Measurements from ENCODE around the gene CDIPT.
"Not testable (repeated sequence)": the region's sequence is repeated elsewhere in the genome, so short reads cannot be mapped to it uniquely, and the experiment has no call there.

The CDIPT gene

DNA sequence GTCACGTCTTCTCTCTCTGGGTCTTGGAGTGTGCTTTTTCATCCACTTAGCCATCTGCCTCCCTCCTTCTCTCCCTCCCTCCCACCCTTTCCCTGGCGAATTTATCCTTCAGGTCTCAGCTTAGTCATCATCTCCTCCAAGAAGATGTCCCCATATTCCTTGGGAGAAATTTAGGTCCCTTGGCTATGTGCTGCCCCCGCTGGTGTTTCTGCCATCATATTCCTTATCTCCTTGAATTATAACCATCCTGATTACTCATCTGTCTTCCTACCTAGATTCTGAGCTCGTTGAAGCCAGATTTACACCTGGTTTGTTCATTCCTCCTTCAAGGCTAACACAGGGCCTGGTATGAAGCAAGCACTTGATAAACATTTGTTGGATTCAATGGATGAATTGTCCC, 31.3 kb upstream of the CDIPT start:
- no peak for DNase-seq

DNA sequence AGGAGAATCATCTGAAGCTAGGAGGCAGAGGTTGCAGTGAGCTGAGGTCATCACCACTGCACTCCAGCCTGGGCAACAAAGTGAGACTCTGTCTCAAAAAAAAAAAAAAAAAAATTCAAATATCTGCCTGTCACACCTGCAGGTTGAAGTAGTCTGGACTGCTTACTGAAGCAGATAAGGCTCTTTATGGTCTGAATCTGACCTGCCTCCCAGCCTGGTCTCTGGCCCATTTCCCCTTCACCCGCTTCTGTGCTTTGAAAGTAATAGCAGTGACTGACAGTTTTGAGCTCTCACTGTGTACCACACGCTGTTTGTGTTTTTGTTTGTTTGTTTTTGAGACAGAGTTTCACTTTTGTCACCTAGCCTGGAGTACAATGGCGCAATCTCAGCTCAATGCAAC, 30.5 kb upstream of the CDIPT start:
- DNase-seq = no peak

DNA sequence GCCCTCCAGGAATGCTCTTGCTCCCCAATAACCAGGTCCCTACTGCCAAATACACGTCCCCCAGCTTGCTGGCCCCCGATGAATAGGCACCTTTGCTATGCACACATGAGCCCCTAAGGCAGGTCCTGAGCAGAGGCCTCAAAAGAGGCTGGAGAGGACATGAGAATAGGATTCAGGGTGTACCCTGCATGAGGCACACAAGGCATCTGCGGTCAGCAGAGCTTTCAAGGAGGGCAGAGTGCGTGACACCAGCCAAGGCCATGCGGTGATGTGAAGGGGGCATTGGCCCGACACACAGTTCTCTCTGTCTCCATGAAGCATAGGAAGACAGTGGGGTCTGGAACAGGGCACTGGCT, 29.4 kb upstream of the CDIPT start:
- DNase-seq = no peak

DNA sequence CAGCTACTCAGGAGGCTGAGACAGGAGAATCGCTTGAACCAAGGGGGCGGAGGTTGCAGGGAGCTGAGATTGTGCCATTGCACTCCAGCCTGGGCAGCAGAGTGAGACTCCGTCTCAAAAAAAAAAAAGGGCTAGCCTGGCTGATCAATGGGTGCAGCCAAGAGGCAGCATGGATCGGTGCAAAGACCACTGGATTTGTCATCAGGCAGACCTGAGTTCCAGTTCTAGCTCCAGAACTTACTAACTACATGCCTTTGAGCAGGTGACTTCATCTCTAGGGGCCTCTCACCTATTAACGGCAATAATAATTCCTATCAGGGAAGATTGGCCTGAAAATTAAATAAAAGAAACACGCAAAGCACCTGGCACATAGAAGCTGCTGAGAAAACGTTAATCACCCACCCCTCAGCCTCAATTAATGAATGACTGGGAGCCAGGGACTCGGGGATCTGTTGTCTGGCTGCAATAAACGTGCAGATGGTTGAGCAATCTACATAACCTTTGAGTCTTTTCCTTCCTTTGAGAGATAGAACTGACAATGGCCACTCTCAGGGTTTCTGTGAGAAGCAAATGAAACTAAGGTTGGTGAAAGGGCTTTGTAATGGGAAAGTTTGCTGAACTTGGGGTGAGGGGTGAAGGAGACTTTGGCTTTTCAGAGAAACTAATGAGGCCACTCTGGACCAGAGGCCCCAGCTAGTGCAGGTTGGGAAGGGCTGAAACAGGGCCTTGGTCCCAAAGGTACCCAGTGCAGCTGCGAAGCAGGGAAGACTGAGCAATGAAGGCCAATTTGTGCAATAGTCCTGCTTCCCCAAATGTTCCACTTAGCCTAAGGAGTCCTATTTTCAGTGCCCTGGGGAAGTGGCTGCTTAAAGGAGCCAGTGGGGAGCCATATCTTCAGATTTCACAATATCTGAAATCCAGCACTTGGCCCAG, 28.8 kb upstream of the CDIPT start:
- DNase-seq = peak; percentile 10

DNA sequence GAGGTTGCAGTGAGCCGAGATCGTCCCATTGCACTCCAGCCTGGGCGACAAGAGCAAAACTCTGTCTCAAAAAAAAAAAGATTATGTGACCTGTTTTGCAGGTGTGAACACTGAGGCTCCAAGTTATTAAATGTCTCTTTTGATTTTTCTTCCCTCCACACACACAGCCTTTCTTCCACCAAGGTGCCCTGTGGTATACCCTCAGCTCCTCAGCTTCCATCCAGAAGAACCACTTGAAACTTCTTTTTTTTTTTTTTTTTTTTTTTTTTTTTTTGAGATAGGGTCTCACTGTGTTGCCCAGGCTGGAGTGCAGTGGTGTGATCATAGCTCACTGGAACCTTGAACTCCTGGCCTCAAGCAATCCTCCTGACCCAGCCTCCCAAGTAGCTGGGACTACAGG, 26.3 kb upstream of the CDIPT start:
- DNase-seq = not testable (repeated sequence)

DNA sequence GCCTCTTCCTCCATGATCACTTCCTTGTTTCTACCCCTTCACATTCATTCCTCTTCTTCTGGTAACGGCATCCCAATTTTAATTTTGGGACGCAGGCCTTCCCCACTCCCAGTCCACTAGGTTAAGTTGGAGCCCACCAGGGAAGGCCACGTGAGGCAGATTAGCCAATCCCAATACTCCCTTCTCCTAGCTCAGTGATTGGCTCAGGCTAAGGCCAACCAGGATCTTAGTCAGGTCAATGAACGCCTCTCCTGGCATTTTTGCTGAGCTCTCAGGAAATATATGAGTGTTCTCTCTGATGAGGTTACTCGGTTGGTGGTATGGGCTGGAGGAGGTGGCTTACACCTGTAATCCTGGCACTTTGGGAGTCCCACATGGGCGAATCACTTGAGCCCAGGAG, 21.0 kb upstream of the CDIPT start:
- no peak for DNase-seq

DNA sequence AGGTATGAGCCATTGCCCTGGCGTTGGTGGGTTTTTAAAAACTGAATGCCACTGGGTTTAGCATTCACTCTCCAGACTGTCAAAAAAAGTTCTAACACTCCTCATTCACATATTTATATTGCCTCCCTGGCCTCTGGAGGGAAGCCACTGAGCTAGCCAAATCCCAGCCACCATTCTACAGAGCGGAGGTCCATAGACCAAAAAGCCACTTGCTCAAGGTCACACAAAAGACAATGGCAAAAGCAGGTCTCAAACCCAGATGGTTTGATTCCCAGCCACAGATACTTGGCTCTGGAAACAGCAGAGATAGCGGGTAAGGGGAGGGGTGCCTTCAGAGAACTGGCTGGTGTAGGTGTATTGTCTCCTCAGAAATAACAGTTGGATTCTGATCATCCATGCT, 18.0 kb upstream of the CDIPT start:
- no peak for DNase-seq

DNA sequence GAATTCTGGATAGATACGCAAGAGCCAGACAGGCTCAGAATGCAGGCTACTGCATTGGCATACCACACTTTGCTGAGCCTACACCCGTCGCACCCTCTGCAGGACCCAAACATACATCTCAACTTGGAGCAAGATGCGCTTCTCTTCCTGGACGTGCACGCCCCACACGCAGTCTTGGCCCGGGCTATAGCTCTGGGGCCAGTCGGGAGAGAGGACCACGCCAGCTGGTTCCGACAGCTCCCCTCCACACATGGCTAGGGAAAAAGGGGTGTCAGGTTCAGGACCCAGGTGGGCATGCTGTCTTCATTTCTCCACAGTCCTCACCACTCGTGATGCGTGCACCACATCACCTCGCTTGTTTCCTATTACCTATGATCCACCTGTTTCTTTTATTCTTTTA, 15.1 kb upstream of the CDIPT start:
- DNase-seq = no peak

DNA sequence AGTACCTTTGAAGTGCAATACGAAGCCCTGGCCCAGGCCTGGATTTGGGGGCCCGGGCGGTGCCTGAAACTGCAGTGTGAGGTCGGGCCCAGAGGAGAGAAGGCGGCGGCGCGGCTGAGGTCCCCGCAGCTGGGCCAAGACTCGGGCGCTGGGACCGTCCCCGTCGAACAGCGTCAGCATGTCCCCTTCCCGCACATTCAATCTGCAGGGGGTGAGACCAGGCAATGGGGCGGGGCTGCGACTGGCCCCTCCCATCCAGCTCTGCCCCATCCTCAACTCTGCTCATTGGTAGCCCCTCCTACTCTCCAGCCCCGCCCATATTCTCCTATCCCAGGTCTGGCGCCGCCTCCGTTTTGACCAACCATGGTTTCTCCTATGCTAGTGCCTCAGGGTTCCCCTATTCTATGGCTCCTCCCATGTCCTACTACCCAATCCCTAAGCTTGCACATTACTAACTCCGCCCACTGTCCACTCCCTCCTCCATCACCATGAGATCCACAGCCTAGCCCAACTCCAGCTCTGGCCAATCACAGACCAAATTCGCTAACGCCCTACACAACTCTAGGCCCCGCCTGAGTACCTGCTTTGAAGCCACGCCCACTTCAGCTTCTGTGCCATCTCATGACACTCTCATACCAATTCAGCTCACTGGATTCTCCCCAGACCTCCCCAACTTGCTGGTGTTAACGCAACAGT, 14.4 kb upstream of the CDIPT start:
- DNase-seq = no peak

DNA sequence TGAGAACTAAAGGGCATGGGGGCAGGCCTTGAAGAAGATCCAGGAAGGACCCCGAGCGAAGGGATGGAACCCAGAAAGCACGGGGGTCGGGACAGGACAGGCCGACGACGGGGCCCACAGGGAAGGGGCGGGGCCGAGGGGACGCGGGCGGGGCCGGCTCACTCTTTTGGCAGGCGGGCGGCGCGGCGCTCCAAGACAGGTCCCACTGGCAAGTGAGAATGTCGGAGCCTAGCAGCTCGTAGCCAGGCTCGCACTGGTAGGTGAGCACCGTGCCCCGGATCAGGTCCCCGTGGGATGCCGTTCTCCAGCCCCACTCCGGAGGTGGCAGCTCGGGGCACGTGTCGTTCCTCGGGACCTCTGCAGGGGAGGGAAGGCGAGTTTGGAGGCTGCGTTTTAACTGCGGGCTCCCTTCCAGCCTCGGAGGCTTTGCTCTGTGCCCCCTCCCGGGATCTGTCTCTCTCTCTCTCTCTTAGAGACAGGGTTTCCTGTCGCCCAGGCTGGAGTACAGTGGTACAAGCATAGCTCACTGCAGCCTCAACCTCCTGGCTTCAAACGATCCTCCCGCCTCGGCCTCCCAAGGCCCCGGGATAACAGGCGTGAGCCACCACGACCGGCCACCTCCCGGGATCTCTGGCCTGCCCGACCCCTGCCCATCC, 13.7 kb upstream of the CDIPT start:
- no peak for DNase-seq

DNA sequence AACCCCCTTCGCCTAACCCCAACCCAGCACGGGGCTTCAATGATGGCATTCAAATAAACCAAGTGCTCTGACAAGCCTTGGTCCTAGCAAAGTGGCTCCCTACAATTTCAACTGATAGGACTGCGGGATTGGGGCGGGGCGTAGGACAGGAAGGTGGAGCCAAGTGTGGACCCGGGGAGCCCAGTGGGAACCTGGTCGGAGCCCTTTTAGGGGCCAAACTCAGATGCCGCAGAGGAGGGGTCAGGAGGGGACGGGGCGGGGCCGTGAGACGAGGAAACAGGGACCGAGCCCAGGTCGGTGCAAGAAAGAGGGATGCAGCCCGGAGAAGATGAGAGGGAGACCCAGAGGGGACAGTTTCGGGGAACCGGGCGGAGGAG, 13.2 kb upstream of the CDIPT start:
- DNase-seq = no peak

DNA sequence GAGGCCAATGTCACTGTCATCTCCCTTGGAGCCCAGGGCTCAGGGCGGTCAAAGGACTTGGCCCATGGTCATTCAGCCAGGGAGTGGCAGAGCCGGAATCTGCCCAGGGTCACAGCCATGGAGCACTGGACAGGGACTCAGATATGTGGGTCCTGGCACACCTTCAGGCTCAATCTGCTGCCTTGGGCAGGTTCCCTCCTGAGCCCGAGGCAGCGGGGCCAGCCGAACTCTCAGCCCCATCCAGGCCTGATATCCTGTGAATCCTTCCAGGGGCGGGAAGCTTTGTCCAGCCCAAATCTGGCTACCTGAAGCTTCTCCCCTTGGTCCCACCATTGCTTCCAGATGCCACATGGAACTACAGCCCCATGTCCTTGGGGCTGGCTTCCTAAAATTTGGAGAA, 12.2 kb upstream of the CDIPT start:
- no peak for DNase-seq

DNA sequence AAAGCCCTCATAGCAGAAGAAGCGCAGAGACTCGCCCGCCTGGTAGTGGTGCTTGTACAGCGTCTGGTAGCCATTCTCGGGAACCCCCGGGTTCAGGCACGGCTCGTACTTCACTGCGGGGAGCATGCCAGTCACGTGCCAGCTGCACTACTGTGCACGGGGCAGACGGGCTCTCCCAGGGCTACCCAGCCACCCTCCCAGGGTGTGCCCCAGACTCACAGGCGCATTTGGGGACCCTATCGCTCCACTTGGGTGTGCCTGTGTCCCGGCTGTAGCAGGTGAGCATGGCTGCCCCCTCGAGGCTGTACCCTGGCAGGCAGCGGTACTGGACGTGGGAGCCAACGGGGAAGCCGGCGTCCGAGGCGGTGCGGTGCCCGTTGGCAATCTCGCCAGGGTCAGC, 10.3 kb upstream of the CDIPT start:
- DNase-seq = no peak

DNA sequence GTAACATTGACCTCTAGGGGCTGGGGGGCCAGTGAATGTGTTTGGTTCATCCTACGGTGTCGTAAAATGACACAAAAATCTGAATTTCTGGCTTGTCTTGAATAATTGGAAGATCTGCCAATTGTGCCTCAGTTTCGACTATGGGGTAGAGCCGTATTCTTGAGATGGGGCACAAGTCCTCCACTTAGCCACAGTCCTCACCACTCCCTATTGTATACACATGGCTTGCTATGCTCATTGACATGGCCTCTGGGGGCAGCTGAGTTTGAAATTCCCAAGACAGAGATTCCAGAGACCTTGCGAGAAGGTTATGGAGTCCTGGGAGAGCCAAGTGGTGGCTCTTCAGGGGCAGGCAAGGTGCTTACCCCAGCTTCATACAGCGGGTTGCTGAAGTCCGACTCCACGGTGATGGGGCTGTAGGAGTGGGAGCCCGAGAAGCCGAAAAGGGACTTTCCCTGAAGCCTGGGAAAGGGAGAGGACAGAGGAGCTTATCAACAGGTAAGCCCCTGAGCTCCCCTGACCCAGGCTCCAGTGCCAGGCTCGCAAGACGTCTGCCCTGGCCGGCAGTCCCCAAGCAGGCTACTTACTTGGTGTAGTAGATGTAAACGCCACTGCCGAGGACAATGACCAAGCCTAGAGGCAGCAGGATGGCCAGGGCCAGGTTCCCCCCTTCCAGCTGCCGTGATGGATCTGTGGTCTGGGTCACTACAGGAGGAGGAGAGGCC, 9.0 kb upstream of the CDIPT start:
- DNase-seq = no peak

DNA sequence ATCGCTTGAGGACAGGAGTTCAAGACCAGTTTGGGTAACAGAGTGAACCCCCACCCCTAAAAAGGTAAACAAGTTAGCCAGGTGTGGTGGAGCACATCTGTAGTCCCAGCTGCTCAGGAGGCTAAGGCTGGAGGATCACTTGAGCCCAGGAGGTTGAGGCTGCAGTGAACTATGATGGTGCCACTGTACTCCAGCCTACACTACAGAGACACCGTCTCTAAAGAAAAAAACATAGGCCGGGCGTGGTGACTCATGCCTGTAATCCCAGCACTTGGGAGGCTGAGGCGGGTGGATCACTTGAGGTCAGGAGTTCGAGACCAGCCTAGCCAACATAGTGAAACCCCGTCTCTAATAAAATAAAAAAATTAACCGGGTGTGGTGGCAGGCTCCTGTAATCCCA, 6.0 kb upstream of the CDIPT start:
- not testable (repeated sequence) for DNase-seq

DNA sequence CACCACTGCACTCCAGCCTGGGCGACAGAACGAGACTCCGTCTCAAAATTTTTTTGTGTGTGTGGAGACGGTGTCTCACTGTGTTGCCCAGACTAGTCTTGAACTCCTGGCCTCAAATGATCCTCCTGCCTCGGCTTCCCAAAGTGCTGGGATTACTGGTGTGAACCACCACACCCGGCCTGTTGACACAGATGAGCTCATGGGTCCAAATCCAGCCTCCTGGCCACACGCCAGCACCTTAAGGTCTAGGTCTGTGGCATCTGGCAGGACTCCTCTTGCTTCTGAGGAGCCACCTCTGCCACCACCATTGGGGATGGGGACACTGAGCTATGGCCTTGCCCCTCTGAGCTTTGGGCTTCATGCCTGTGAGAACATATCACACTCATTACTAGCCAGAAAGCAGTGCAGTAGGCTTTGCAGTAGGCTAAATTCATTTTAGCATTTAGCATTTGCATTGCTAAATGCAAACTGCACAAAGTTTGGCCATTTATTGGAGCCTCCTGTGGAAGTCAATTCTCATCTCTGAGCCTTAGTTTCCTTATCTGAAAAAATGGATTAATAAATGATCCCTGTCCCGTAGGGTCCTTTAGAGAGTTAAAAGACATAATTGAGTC, 5.5 kb upstream of the CDIPT start:
- no peak for DNase-seq

DNA sequence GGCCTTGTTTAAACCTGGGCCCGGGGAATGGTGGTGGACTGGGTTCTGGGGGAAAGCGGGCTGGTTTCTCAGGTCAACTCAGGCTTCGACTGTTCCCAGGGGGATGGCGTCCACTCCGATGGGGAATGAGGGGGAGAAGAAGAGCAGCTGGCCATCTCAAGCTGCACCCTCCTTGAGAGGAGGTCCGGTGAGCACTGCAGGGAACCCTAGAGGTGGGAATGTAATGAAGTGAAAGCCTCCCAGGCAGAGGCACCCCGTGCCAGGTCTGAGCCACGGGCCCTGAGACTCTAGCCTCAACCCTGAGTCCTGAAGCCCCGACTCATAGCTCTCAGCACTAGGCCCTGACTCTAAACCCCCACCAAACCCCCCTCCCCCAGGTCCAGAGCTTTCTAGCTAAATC, 1.2 kb upstream of the CDIPT start:
- no peak for DNase-seq

DNA sequence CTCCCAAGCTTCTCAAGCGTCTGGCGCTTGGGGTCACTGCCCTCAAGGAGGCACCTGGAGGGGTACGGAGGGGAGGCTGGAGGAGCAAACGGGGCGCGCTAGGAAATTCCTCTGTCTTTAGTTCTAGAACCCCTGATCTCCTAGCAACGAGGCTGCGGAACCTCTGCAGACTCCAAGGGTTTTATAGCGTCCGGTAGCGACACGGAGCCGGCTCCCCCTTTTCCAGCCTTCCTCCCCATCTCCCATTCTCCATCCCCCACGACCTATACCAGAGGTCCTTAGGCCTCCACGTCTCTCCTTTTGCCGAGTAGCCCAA, 601 bp upstream of the CDIPT start:
- no peak for DNase-seq

DNA sequence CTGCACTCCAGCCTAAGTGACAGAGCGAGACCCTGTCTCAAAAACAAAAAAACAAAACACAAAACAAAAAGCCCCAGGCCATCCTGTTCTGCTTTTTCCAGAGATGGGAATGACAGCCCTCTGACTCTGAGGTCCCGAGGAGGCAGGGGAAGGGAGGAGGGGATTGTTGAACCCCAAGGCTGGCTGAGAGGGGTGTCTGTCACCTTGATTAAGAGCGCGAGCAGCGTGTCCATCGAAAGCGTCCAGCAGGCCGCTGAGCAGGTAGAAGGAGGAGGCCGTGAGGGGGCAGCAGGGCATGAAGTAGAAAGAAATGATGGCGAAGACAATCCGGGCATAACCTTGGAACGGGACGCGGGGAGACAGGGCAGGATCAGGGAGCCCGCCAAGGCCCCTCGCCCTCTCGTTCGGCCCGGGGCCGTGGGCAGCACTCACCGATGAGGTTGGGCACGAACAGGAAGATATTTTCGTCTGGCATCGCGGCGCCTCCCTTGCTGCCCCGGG, 593 bp downstream of the CDIPT start:
- no peak for DNase-seq

DNA sequence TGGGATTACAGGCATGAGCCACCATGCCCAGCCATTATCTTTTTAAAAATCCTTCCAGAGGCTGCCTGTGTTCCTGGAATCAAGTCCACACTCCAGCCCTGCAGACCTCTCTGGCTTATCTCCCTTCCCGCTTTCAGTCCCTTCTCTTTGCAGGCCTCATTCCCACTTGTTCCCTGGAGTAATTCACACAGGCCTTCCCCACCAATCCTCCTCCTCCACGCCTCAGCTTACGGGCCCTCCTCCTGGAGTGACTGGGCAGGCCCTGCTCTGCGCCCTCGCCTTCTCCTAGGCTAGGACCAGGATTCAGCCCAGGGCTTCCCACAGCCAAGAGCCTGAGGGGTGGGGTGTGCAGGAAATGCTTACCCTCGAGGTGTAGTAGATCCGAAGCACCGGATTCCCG, 2.8 kb downstream of the CDIPT start:
- no peak for DNase-seq

DNA sequence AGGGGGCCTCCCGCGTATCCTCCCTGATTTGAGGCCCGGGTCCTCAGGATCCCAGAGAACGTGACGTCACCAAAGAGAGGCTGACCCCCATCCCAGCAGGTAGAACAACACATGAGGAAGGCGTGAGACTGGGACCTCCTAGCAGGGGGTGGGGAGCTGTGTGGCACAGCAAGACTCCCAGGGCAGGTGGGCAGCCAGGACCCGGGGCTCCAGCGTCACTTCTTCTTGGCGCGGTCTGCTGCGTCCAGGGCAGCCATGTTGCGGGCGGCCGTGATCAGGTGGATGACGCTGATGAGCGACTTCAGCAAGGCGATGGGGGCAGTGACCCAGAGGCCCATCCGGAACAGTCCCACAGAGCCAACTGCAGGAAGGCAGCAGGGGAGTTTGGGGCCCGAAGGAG, 4.1 kb downstream of the CDIPT start:
- DNase-seq = no peak

DNA sequence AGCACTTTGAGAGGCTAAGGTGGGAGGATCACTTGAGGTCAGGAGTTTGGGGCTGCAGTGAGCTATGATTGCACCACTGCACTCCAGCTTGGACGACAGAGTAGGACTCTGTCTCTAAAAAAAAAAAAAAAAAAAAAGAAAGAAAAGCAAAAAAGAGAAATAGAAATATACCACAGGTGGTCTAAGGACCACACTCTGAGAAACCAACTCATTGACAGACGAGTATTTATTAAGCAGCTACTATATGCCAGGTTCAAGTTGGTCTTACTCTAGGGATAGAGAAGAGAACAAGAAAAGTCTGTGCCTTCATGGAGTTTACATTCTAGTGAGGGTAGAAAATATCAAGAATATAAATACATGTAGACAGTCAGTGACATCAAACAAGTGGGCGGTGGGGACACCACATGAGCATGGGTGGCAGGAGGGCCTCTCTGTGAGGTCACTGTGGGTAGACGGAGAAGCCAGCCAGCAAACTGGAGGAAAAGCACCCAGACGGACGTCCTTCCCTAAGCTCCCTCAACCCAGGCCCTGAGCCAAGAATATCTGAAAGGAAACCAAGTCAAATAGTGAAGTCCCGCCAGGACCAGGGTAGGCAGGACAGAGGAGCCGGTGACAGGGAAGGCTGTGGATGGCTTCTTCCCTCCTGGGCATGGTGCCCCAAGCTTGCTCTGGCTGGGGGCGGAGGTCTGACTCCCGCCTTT, 4.7 kb downstream of the CDIPT start:
- DNase-seq = no peak

Data from NCI-H2171 treated with DMSO at 0.1 percent for 48 hours (cell line).